Spleen (tissue), 7 donors: Measurements from ENCODE around the gene PRTG.

Source experiments
- POLR2A ChIP-seq, 3 donors: fragments of 450-650 bp; IDR thresholded peaks; one replicate each; pipeline ENCODE4 v1.5.1; 2017; ENCODE audit warnings: antibody characterized with exemption in 3 of 3, mild to moderate bottlenecking in 1 of 3
- TF ChIP-seq, protein P1 (sequence below), 11 experiments: fragments of 200-600 bp in 7 of 11; fragments of 450-650 bp in 4 of 11; sonication (generic) in 4 of 11; IDR thresholded peaks in 8 of 11; conservative IDR thresholded peaks in 3 of 11; 1 replicate in 7 of 11; 2 replicates in 4 of 11; pipeline versions ENCODE4 v1.4.0 to v1.8.0; 2016 to 2021; ENCODE audit warnings: antibody characterized with exemption in 11 of 11, inconsistent platforms in 4 of 11, mild to moderate bottlenecking in 1 of 11
- donor health status: DM: no; HTN: no; CAD: no; lungs with moderate emphysema.
- donor health status: DM: no; HTN: no; CAD: no.
- donor health status: DM: no; HTN: no; CAD: no.

DNA sequence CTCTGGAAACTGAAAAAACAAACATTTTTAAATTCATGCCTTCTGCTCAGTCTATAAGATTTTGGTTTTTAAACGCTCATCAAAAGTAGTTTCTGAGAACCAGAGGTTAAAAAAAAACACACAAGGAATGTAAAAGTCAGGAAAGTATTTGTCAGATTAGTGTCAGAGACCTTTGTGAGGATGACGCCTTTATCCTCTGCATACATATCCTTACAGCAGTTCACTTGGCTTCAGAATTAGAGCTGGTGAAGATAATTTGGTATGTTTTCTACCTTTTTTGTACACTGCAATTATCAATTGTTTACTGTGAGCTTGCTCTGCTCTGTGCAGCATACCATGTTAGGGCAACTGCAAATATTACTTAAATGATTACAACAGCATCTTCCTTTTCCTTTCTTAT is 8.3 kb downstream of the PRTG start:
- no peak for TF ChIP-seq POLR2A (IDR thresholded peaks at IDR 0.05)
- TF ChIP-seq, protein P1, sequence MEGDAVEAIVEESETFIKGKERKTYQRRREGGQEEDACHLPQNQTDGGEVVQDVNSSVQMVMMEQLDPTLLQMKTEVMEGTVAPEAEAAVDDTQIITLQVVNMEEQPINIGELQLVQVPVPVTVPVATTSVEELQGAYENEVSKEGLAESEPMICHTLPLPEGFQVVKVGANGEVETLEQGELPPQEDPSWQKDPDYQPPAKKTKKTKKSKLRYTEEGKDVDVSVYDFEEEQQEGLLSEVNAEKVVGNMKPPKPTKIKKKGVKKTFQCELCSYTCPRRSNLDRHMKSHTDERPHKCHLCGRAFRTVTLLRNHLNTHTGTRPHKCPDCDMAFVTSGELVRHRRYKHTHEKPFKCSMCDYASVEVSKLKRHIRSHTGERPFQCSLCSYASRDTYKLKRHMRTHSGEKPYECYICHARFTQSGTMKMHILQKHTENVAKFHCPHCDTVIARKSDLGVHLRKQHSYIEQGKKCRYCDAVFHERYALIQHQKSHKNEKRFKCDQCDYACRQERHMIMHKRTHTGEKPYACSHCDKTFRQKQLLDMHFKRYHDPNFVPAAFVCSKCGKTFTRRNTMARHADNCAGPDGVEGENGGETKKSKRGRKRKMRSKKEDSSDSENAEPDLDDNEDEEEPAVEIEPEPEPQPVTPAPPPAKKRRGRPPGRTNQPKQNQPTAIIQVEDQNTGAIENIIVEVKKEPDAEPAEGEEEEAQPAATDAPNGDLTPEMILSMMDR (IDR thresholded peaks at IDR 0.05 in 8 of 11, conservative IDR thresholded peaks at IDR 0.05 in 3 of 11): no peak
